Neural cell (in vitro differentiated cells): ENCODE results near the gene SMARCA4. TPM values are rescaled to one million over a fixed set of nuclear protein-coding genes. Genes with fewer than 3 reads are reported as not detected.

Source experiments
- H2AFZ ChIP-seq: fragments of 200-600, 300-800 bp; sonication (generic), shearing (Covaris generic); 2 replicates; pipeline ENCODE4 v1.6.0; 2014; ENCODE audit warnings: low read depth, mild to moderate bottlenecking, antibody characterized with exemption, low read length, moderate library complexity
- H3F3A ChIP-seq: fragments of 200-600 bp; shearing (Covaris generic); 2 replicates; pipeline ENCODE4 v1.6.1; 2016; ENCODE audit warnings: mild to moderate bottlenecking, moderate library complexity, mixed read lengths, antibody characterized with exemption, low read length; ENCODE audit not compliant: insufficient read depth, poor library complexity, severe bottlenecking
- H3K27ac ChIP-seq: fragments of 200-600, 300-800 bp; sonication (generic), shearing (Covaris generic); 2 replicates; pipeline ENCODE4 v1.5.1; 2014; ENCODE audit warnings: mild to moderate bottlenecking, low read length, moderate library complexity
- H3K27me3 ChIP-seq: fragments of 300-800, 200-600 bp; sonication (generic), shearing (Covaris generic); 2 replicates; pipeline ENCODE4 v1.6.0; 2014; ENCODE audit warnings: mild to moderate bottlenecking, low read depth, low read length, moderate library complexity; ENCODE audit not compliant: insufficient read depth
- H3K36me3 ChIP-seq: fragments of 300-800, 200-600 bp; sonication (generic), shearing (Covaris generic); 2 replicates; pipeline ENCODE4 v1.5.1; 2014; ENCODE audit warnings: mild to moderate bottlenecking, antibody characterized with exemption, low read length, moderate library complexity; ENCODE audit not compliant: insufficient read depth
- H3K4me2 ChIP-seq: fragments of 300-800, 200-600 bp; sonication (generic), shearing (Covaris generic); 2 replicates; pipeline ENCODE4 v1.6.0; 2014; ENCODE audit warnings: mild to moderate bottlenecking, low read length
- H3K4me3 ChIP-seq: fragments of 300-800, 200-600 bp; sonication (generic), shearing (Covaris generic); 2 replicates; pipeline ENCODE4 v1.5.1; 2014; ENCODE audit warnings: mild to moderate bottlenecking, low read length, moderate library complexity
- H3K79me2 ChIP-seq: fragments of 200-600 bp; shearing (Covaris generic); replicated peaks from 2 replicates; pipeline ENCODE4 v1.6.0; 2014; ENCODE audit warnings: mild to moderate bottlenecking, low read length, moderate library complexity; ENCODE audit not compliant: insufficient read depth
- H3K9ac ChIP-seq: fragments of 300-800, 200-600 bp; sonication (generic), shearing (Covaris generic); 2 replicates; pipeline ENCODE4 v1.6.1; 2016; ENCODE audit warnings: mild to moderate bottlenecking, low read length, mixed read lengths
- H3K9me2 ChIP-seq: fragments of 200-600 bp; shearing (Covaris generic); 2 replicates; pipeline ENCODE4 v1.6.1; 2016; ENCODE audit warnings: mild to moderate bottlenecking, low read length, mixed read lengths; ENCODE audit not compliant: insufficient read depth
- H3K9me3 ChIP-seq: fragments of 200-600, 300-800 bp; sonication (generic), shearing (Covaris generic); 2 replicates; pipeline ENCODE4 v1.6.1; 2016; ENCODE audit warnings: mild to moderate bottlenecking, mixed run types, low read length, moderate library complexity, mixed read lengths
- H4K20me1 ChIP-seq: fragments of 200-600 bp; shearing (Covaris generic); 2 replicates; pipeline ENCODE4 v1.6.1; 2016; ENCODE audit warnings: mild to moderate bottlenecking, mixed run types; ENCODE audit not compliant: insufficient read depth
- CTCF ChIP-seq: fragments of 450-650 bp; IDR thresholded peaks from 2 replicates; pipeline ENCODE4 v1.5.1; 2014; ENCODE audit warnings: antibody characterized with exemption, mild to moderate bottlenecking, moderate library complexity; ENCODE audit not compliant: poor library complexity, severe bottlenecking
- EP300 ChIP-seq: fragments of 450-650 bp; conservative IDR thresholded peaks from 2 replicates; pipeline ENCODE4 v1.6.1; 2014; ENCODE audit warnings: antibody characterized with exemption, mild to moderate bottlenecking, moderate library complexity; ENCODE audit not compliant: poor library complexity, severe bottlenecking
- EZH2 ChIP-seq: fragments of 200-600, 300-800 bp; shearing (Covaris generic), sonication (generic); IDR thresholded peaks from 2 replicates; pipeline ENCODE4 v1.6.1; 2014; ENCODE audit warnings: antibody characterized with exemption, low read length, borderline replicate concordance, mild to moderate bottlenecking; ENCODE audit not compliant: insufficient read depth, poor library complexity, severe bottlenecking
- MXI1 ChIP-seq: fragments of 450-650 bp; conservative IDR thresholded peaks from 2 replicates; pipeline ENCODE4 v1.6.1; 2014; ENCODE audit warnings: antibody characterized with exemption, mild to moderate bottlenecking; ENCODE audit not compliant: poor library complexity, severe bottlenecking
- POLR2AphosphoS5 ChIP-seq: IDR thresholded peaks from 2 replicates; pipeline ENCODE4 v1.6.1; 2012
- RAD21 ChIP-seq: fragments of 450-650 bp; conservative IDR thresholded peaks from 2 replicates; pipeline ENCODE4 v1.6.1; 2014; ENCODE audit warnings: antibody characterized with exemption, mild to moderate bottlenecking, moderate library complexity
- REST ChIP-seq: IDR thresholded peaks from 2 replicates; pipeline ENCODE4 v1.6.1; 2012; ENCODE audit warnings: borderline replicate concordance
- SMC3 ChIP-seq: fragments of 450-650 bp; conservative IDR thresholded peaks from 2 replicates; pipeline ENCODE4 v1.6.1; 2014; ENCODE audit warnings: antibody characterized with exemption, mild to moderate bottlenecking, moderate library complexity; ENCODE audit not compliant: poor library complexity
- TAF1 ChIP-seq: IDR thresholded peaks from 2 replicates; pipeline ENCODE4 v1.6.1; 2012; ENCODE audit warnings: low read depth
- polyA minus RNA-seq: library from RNA; depleted of rRNA, polyadenylated mRNA; stranded (reverse); fragments of >200 nt; gene quantifications from 2 replicates; pipeline ENCODE4 v1.2.3, GENCODE V29; 2014
- polyA plus RNA-seq: library from polyadenylated mRNA; depleted of rRNA; stranded (reverse); fragments of >200 nt; gene quantifications from 2 replicates; pipeline ENCODE4 v1.2.3, GENCODE V29; 2014

SMARCA4 gene
- 97.3 and 116 TPM in 2 replicates for polyA plus RNA-seq
- polyA minus RNA-seq = 238 and 245 TPM in 2 replicates

GRCh38 chr19:10960314-10961072, at the start of gene SMARCA4:
Gene SMARCA4, plus strand, starts transcription at chr19:10961030. Its CDS starts 23,122 bp downstream, at chr19:10984152.
- no peaks in the 10 kb centered on the region for H3K9me3 ChIP-seq
- peak within 1 kb of the TSS; percentile 80 for H3K4me2 ChIP-seq
- peaks cover 41% of the 10 kb centered on the region for H3K79me2 ChIP-seq
- peak within 1 kb of the TSS; percentile 99 for H3K4me3 ChIP-seq
- H3K9me2 ChIP-seq = no peaks in the 10 kb centered on the region
- H2AFZ ChIP-seq = peak within 1 kb of the TSS; percentile 93
- H3K36me3 ChIP-seq = no peaks in the 10 kb centered on the region
- H3F3A ChIP-seq = no peaks in the 10 kb centered on the region
- H3K9ac ChIP-seq = peak within 1 kb of the TSS; percentile 98
- no peaks in the 10 kb centered on the region for H3K27me3 ChIP-seq
- H4K20me1 ChIP-seq = peaks cover 6% of the 10 kb centered on the region
- H3K27ac ChIP-seq = peak within 1 kb of the TSS; percentile 97
- TF ChIP-seq RAD21 = no peak
- peak; percentile 35 for TF ChIP-seq TAF1
- peak; percentile 31 for TF ChIP-seq CTCF
- no peak for TF ChIP-seq EP300
- peak; percentile 70 for TF ChIP-seq REST
- TF ChIP-seq MXI1 = peak; percentile 81
- TF ChIP-seq SMC3 = no peak
- TF ChIP-seq EZH2 = no peak
- TF ChIP-seq POLR2AphosphoS5 = peak; percentile 97

GRCh38 chr19:10911579-10912363, 49.1 kb upstream of the SMARCA4 start:
- Histone ChIP-seq H3K4me2 (no peak overlapping the region), H3K9ac (no peak overlapping the region), H3K27ac (no peak overlapping the region), H3K4me3 (no peak overlapping the region), H3K36me3 (no peaks in the 10 kb centered on the region), H3K27me3 (no peaks in the 10 kb centered on the region), H4K20me1 (no peaks in the 10 kb centered on the region), H3K9me2 (no peaks in the 10 kb centered on the region), H2AFZ (no peak overlapping the region), H3K9me3 (no peaks in the 10 kb centered on the region), H3F3A (no peaks in the 10 kb centered on the region), H3K79me2 (no peaks in the 10 kb centered on the region)
- TF ChIP-seq RAD21 (no peak), TAF1 (no peak), EP300 (no peak), EZH2 (no peak), REST (no peak), POLR2AphosphoS5 (no peak), MXI1 (no peak), CTCF (no peak), SMC3 (no peak)
